Activated CD4-positive, alpha-beta T cell treated with anti-CD3 and anti-CD28 coated beads, Interleukin-2, amount 50 U/mL, for 4 hours (primary cell): ENCODE measurements around the gene KRTAP12-4.
A peak's percentile ranks its signal among the peaks of the same experiment; 100 is the strongest.
"Not testable (repeated sequence)": the region's sequence is repeated elsewhere in the genome, so short reads cannot be mapped to it uniquely, and the experiment has no call there.

Source experiments
- DNase-seq, 2 experiments: peaks; one replicate each; pipeline ENCODE4 v3.0.0-alpha.2; 2020

KRTAP12-4 gene

DNA sequence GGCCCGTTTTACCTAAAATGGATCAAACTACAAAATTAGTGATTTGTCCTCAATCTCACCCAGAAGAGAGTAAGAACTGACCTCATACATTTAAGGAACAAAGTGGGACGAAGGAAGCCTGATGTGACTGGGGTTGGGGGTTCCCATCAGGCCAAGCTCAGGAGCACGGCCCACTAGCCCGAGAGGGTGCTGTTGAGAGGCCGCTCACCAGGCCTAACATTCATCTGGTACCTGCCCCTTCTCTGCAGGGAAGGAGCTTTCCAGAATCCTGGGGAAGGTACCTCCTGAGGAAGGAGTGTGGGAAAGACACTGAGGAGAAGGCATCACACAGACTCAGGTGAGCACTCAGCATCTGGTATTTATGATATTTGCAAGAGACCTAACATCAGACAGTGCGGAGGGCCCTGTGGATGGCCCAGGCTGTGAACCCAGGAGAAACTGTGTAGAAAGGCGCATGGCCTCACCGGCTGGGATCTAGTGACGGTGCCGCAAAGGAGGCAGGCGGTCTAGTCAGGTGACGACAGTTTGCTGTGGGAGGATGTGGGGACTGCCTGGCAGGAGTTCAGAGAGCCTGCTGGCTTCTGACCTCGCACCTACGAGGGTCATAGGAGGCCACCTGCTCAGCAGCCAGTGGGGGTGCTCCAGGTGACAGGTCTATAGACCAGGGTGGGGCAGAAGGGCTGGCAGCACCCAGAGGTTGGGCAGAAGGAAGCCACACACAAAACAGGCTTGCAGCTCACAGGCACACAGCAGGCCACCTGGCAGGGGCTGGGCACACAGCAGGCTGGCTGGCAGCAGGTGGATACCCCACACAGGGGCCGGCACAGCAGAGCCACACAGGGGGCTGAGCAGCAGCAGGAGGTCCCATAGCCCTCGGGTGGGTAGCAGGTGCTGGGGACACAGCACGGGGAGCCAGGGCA is 543 bp downstream of the KRTAP12-4 start:
- DNase-seq = peak; percentile 21 to 30

DNA sequence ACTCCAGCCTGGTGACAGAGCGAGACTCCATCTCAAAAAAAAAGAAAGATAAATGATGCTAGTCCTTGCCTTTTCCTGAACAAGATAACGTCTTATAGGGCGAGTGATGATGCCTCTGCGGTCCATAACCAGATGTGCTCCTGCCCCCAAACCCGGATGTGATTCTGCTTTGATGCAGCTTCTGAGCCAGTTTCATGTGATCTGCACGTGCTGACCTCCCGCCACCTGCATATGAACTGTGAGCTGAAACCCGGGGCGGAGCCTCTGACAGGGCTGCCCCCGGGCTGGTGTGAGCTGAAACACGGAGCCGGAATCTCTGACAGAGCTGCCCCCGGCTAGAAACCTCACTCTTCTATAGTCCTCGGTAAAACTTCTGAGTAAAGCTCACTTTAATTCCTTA is 1.3 kb downstream of the KRTAP12-4 start:
- DNase-seq = no peak

DNA sequence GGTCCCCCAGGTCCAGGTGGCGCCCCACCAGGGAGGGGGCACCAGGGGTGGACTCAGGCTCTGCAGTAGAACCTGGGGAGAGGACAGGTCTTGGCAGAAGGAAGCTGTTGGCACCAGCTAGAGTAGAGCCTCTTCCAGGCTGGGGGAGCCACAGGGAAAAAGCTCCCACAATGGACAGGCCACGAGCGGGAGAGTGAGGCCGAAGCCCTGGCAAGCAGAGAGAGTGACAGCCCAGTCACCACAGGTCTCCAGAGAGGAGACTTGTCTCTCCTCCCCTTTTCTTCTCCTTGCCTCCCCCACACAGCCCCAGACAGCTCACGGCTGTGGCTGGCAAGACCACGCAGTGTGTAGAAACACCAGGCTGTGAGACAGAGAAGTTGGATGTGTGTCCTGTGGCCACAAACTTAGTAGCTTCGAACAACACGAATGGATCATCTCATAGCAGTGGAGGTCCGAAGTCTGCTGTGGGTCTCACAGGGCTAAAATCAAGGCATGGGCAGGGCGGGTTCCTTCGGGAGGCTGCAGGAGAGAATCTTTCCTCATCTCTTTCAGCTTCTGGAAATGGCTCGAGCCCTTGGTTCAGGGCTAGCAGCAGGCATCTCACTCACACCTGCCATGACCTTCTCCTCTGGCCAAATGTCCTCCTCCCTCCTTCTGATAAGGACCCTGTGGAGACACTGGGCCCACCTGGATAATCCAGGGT is 3.3 kb downstream of the KRTAP12-4 start:
- no peak for DNase-seq

DNA sequence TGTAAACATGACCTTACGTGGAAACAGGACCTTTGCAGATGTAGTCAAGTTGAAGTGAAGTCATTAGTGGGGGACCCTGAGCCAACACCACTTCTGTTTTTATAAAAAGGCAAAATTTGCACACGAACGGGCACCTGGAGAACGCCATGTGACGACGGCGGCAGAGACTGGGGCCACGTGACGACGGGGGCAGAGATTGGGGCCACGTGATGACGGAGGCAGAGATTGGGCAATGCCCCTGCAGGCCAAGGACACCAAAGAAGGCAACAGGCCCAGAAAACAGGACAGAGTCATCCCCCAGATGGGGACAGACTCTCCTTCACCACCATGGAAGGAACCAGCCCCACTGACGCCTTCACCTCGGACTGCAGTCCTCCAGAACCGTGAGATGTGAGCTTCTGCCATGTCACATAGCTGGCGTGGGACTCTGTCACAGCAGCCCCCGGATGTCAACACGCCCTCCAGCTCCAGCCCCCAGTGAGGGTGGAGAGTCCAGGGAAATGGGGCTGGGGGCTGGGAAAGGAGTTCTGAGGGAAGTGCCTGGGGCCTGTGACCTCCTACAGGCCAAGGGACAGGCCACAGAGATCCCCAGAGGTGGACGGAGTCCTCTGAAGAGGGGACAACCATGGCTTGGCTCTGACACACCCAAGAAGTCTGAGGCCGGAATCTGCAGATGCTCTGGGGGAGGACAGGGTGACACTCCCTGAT is 4.0 kb downstream of the KRTAP12-4 start:
- no peak for DNase-seq

DNA sequence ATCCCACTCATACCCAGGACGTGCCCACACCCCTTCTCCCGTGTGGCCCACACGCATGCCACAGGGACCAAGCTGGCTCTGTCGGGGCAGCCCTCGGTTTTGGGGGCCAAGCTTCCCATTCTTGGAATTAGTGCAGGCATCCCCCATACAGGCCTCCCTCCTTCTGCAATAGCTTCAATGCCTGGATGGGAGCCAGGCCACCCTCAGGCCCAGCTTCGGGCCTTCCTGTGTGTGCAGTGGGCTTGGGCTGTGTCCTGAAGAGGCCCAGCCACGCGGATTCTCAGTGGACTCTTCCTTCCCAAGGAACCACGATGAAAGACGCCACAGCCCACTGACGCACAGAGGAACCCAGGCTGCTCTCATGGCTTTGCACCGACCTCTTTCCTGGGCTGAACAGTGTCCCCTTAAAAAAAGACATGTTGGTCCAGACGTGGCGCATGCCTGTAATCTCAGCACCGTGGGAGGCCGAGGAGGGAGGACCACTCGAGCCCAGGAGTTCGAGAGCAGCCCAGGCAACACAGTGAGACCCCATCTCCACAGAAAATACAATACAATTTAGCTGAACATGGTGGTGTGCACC is 4.8 kb downstream of the KRTAP12-4 start:
- DNase-seq = no peak

DNA sequence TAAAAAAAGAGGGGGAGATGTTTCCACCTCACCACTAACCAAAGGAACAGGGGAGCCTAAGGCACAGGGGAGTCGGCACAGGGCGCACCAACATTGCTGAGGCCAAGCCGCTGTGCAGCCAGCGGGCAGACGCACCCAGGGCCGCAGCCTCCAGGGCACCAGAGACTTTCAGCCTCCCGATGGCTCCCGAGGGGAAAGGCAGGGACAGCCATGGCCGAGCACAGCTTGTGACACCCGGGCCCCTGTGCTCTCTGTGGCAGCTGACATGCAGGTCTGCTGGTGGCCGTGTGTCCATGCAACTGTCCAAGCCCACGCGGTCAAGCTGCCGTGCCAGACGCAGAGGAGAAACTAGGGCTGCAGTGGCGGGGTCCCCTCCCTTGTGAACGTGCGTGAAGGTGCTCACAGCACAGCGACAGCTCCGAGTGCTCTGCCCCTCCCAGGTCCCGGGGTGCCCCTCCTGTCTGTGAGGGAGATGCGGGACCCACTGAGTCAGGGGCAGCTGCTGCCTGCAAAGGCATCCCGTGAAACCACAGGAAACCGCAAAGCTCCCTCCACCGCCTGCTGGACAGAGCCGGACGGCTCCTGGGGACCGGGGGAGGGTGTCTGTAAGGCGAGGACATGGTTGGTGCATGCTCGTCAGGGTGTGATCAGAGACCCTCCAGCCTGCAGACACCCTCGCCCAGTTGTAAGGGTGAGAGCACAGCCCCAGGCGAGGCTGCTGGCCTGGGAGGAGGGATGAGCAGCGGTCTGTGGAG is 5.7 kb downstream of the KRTAP12-4 start:
- DNase-seq = no peak

DNA sequence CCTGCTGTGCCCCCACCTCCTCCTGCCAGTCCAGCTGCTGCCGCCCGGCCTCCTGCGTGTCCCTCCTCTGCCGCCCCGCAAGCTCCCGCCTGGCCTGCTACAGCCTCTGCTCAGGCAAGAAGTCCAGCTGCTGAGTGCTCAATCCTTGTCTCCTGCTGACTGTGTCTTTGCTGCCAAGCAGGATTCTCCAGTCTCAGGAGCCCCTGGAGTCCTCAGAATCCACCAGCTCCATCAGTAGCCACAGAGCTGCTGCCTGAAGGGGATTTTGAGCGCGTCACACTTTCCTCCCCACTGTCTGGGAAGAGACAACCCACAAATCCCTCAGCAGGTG is 7.3 kb downstream of the KRTAP12-4 start:
- no peak for DNase-seq

DNA sequence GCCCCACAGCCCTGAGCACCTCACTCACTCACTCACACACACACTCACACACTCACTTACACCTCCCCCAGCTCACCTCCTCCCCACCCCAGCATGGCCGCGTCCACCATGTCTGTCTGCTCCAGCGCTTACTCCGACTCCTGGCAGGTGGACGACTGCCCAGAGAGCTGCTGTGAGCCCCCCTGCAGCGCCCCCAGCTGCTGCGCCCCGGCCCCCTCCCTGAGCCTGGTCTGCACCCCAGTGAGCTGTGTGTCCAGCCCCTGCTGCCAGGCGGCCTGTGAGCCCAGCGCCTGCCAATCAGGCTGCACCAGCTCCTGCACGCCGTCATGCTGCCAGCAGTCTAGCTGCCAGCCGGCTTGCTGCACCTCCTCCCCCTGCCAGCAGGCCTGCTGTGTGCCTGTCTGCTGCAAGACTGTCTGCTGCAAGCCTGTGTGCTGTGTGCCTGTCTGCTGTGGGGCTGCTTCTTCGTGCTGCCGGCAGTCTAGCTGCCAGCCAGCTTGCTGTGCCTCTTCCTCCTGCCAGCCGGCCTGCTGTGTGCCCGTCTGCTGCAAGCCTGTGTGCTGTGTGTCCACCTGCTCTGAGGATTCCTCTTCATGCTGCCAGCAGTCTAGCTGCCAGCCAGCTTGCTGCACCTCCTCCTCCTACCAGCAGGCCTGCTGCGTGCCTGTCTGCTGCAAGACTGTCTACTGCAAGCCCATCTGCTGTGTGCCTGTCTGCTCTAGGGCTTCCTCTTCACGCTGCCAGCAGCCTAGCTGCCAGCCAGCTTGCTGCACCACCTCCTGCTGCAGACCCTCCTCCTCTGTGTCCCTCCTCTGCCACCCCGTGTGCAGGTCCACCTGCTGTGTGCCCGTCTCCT is 7.9 kb downstream of the KRTAP12-4 start, which contains the start of gene KRTAP10-11:
Gene KRTAP10-11 (plus strand): TSS at position 49 of the 856 bp plus-strand sequence. CDS start 45 bp downstream, at position 94.
- not testable (repeated sequence) for DNase-seq

DNA sequence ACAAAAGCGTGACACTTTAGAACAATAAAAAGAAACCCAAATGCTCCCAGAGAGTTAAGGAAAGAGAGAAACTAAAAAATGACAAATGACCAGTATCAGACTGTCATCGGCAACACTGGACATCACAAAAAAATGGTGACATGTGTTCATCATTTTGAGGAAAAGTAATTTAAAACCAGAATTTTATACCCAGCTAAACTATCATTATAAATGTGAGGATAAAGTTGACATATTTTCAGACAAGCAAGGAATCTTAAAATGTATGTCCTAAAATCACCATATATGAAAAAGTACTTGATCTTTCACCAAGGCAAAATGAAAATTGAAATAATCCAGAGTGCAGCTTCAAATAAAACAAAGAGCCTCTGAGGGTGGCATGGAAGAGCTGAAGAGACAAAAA is 9.6 kb downstream of the KRTAP12-4 start:
- DNase-seq = no peak

DNA sequence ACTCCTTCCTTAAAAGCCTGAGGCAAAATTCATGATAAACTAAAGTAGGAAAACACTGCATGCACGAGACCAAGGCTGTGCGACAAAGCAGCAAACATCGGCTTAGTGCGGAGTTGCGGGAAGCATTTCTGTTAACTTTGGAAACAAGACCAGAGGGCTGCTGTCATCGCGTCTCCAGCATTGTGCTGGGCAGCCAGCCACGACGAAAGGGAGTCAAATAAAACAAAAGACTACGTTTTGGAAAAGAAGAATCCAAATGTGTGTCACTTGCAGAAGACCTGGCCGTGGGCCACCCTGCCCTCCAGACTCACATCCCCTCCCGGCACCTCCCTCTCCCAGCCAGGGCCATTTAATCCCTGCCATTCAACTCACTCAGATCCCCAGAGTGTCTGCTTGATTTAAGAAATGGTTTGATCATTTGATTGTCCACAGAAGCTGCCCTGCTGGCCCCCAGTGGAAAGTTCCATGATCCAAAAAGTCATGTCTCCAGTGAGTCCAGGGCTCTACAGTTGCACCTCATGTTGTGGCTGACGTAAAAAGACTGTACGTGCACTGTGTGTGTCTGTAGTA is 10.6 kb downstream of the KRTAP12-4 start:
- DNase-seq = no peak

DNA sequence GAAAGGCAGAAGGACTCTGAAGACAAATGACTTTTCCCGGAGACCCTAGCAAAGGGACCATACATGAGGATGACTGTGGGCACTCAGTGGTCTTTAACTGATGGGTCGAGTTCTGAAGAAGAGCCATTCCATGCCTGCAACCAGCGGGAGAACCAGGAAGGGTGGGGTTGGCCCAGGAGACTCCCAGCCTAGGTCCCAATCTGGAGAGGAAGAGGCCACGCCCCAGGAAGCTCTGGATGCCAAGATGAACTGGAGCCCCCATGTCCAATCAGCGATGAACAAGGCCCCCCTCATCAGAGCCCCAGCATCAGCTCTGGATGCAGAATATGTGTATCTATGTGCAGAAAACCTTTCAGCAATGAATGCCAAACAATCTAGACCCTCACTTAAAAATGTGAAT is 13.7 kb downstream of the KRTAP12-4 start:
- DNase-seq = no peak

DNA sequence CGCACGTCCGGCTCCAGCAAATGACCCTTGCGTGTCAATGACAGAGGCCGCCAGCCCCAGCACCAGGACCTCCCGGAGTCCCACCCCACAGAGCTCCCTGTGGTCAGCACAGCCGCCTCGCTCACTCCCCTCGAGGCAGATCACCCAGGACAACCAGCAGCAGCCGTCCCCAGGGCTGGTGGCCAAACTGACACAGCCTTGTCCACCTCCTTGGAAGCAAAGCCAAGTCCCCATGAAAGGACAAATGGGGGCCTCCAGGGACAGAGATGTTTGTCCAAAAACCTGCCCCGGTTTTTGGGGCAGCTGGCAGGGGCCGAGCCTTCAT is 15.2 kb downstream of the KRTAP12-4 start:
- no peak for DNase-seq

DNA sequence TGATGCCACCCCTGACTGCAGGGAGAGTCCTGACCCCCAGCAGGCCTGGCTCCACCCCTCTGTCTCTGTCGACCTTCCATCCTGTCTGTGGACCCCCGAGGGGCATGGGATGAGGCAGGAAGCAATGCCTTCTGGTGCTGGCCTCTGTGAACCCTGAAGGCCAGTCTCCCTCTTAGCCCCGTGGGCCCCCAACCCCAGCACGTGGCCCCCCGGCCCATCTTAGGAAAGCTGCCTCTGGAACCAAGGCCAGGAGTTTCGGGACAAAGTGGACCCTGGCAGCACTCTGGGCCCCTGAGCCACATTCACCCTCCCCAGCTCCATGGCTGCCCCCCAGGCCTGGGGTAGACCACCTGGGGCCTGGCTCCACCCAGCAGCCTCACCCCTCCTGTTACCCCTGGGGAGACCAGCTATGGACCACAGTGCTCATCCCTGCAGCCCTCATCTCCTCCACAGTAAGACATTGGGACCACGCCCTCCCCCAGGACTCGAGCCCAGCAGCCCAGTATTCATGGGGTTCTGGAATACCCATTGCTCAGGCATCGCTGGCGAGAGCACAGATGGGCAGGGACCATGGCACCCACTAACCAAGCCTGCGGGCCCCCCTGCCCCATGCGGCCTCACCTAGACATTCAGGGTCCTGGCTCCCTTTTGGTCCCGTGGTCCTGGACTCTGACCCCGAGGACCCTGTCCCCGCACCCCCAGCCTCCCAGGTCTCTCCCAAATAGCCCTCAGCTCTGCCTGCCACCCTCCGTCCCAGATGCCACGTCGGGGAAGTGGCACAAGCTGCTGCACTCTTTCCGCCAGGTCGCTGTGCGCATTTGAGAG is 15.7 kb downstream of the KRTAP12-4 start:
- not testable (repeated sequence) for DNase-seq

DNA sequence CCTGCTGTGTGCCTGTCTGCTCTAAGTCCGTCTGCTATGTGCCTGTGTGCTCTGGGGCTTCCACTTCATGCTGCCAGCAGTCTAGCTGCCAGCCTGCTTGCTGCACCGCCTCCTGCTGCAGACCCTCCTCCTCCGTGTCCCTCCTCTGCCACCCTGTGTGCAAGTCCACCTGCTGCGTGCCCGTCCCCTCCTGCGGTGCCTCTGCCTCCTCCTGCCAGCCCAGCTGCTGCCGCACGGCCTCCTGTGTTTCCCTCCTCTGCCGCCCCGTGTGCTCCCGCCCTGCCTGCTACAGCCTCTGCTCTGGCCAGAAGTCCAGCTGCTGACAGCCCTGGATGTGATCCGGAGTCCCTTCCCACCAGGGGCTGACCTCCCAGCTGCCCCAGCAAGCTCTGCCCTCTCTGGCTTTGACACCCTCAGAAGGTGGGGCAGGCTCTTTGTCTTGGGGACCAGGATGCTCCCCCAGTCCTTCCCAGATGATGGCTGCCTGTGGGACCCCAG is 16.6 kb downstream of the KRTAP12-4 start:
- DNase-seq = not testable (repeated sequence)

DNA sequence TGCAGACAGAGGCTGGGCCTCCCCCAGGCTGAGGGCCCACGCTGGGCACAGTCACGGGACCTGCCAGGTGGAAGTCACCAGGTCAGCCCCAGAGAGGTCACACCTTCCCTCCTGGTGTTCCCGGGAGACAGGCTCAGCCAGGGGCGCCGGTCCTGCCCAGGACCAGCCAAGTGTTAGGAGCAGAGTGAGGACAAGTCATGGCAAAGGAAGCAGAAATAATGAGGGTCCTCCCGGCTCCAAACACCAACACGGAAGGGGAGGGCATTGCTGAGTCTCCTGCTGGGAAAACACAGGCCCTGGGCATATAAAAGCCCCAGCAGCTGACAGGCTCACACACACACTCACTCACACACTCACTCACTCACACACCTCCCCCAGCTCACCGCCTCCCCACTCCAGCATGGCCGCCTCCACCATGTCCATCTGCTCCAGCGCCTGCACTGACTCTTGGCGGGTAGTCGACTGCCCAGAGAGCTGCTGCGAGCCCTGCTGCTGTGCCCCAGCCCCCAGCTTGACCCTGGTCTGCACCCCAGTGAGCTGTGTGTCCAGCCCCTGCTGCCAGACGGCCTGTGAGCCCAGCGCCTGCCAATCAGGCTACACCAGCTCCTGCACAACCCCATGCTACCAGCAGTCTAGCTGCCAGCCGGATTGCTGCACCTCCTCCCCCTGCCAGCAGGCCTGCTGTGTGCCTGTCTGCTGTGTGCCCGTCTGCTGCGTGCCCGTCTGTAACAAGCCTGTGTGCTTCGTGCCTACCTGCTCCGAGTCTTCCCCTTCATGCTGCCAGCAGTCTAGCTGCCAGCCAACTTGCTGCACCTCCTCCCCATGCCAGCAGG is 17.2 kb downstream of the KRTAP12-4 start, which contains the start of gene KRTAP10-10:
Gene KRTAP10-10 (plus strand): TSS at position 339 of the 833 bp plus-strand sequence. CDS start 62 bp downstream, at position 401.
- DNase-seq = no peak

DNA sequence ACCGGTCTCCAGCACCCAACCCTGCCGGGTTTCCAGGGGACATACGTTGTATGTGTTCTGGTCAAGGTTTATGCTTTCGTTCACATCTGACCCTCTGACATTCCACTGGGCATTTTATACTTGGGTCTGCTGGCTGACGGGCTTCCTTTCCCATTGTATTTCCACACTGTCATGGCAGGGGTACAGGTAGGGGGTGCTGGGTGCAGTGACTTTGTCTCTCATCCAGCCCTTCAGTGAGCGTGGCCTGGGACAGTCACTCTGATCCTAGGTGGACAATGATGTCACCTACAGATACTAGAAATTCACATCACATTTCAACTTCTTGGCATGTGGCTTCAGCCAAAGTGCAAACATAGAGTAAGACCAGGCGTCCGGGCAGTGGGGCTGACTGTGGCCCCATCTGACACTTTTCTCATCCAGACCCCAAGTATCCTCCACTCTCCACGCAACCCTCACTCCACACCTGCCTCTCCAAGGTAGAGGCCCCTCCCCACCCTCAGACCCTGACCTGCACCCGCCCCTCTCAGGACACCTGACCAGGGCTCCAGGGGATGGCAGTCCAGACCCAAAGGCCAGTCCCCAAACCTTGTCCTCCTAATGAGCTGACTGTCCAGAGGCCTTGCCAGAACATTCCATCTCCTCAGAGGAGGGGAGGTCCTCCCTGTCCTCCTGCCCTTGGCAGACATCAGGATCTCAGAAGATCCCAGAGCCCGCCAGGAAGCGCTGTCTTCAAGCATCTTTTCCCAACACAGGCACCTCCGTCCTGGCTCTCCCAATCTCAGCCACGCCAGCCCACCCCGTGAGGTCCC is 18.0 kb downstream of the KRTAP12-4 start:
- no peak for DNase-seq

DNA sequence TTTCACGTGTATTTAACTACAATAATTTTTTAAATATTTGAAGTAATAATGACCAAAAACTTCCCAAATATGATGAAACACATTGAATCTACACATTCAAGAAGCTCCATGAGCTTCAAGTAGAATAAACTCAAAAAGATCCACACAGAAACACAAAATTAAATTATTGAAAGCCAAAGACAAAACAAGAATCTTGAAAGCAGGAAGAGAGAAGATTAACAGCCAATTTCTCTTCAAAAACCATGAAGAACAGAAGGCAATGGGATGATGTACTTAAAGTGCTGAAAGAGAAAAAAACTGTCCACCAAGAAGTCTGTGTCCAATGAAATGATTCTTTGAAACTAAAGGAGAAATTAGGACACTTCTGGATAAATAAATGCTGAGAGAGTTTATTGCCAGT is 22.4 kb downstream of the KRTAP12-4 start:
- DNase-seq = no peak

DNA sequence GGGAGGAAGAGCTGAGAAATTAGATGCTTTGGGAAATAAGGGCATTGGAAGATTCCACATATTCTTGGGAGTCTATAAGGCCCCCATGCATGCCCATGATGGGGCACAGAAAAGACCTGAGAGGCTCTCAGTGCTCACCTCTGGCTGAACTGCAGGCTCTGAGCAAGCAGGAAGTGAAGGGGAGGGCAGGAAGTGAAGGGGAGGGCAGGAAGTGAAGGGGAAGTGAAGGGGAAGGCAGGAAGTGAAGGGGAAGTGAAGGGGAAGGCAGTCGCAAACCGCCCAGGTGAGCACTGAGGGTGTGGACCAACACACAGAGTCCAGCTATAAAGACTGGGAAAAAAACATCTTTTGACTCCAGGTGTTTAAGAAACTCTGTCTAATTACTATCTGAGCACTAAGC is 24.0 kb downstream of the KRTAP12-4 start:
- DNase-seq = no peak
